HepG2 (cell line): ENCODE results near the gene U2AF1L4. TPM values are rescaled to one million over a fixed set of nuclear protein-coding genes. Genes with fewer than 3 reads are reported as not detected.

Experiments
- BRCA1 ChIP-seq: sonication (generic); formaldehyde crosslinking; IDR thresholded peaks from 2 replicates; pipeline ENCODE4 v1.4.0; 2020; ENCODE audit warnings: missing genetic modification reagents
- DNMT3B ChIP-seq: conservative IDR thresholded peaks from 2 replicates; pipeline ENCODE4 v1.6.1; 2016; ENCODE audit warnings: missing biosample characterization, control low read depth
- DR1 ChIP-seq: sonication (generic); formaldehyde crosslinking; IDR thresholded peaks from 2 replicates; pipeline ENCODE4 v1.8.0; 2021; ENCODE audit warnings: mild to moderate bottlenecking, missing genetic modification reagents, inconsistent platforms
- KLF12 ChIP-seq: sonication (generic); formaldehyde crosslinking; IDR thresholded peaks from 2 replicates; pipeline ENCODE4 v1.4.0; 2020; ENCODE audit warnings: missing genetic modification reagents, borderline replicate concordance
- MBNL3 ChIP-seq: fragments of 250-450 bp; sonication (Bioruptor Pico); conservative IDR thresholded peaks from 2 replicates; pipeline ENCODE4 v1.8.0; 2022; ENCODE audit warnings: mild to moderate bottlenecking, inconsistent platforms
- MIER3 ChIP-seq: IDR thresholded peaks from 2 replicates; pipeline ENCODE4 v1.6.1; 2016; ENCODE audit warnings: missing compliant biosample characterization, borderline replicate concordance
- MIXL1 ChIP-seq: IDR thresholded peaks from 2 replicates; pipeline ENCODE4 v1.6.1; 2016
- NCOR1 ChIP-seq: fragments of 200-600 bp; sonication (generic); IDR thresholded peaks from 2 replicates; pipeline ENCODE4 v1.7.0; 2017; ENCODE audit warnings: antibody characterized with exemption, low read length, borderline replicate concordance
- NPAS2 ChIP-seq: sonication (generic); formaldehyde crosslinking; IDR thresholded peaks from 2 replicates; pipeline ENCODE4 v1.8.0; 2022; ENCODE audit warnings: mild to moderate bottlenecking, missing genetic modification reagents, borderline replicate concordance
- PHB2 ChIP-seq: fragments of 450-650 bp; IDR thresholded peaks from 2 replicates; pipeline ENCODE4 v1.6.1; 2018; ENCODE audit not compliant: partially characterized antibody
- RAD51 ChIP-seq: fragments of 450-650 bp; IDR thresholded peaks from 2 replicates; pipeline ENCODE4 v1.6.1; 2016; ENCODE audit warnings: borderline replicate concordance
- SP1 ChIP-seq, 2 experiments: fragments of 450-650 bp in 1 of 2; sonication (generic) in 1 of 2; formaldehyde crosslinking in 1 of 2; IDR thresholded peaks; 2 replicates each; pipeline versions ENCODE4 v1.4.0 to v1.6.1; 2016 to 2020; ENCODE audit warnings: missing genetic modification reagents in 1 of 2
- TBL1XR1 ChIP-seq: fragments of 150-350 bp; IDR thresholded peaks from 2 replicates; pipeline ENCODE4 v1.6.1; 2014; ENCODE audit warnings: borderline replicate concordance, low read length; ENCODE audit not compliant: partially characterized antibody
- ZFX ChIP-seq: sonication (generic); formaldehyde crosslinking; IDR thresholded peaks from 2 replicates; pipeline ENCODE4 v1.4.0; 2020; ENCODE audit warnings: mild to moderate bottlenecking, low read depth, missing genetic modification reagents, moderate library complexity
- ZFYVE20 ChIP-seq: sonication (generic); formaldehyde crosslinking; IDR thresholded peaks from 2 replicates; pipeline ENCODE4 v1.8.0; 2023; ENCODE audit warnings: low read depth, mild to moderate bottlenecking, moderate library complexity, missing genetic modification reagents, borderline replicate concordance
- ZNF230 ChIP-seq: sonication (generic); formaldehyde crosslinking; IDR thresholded peaks from 2 replicates; pipeline ENCODE4 v1.4.0; 2020; ENCODE audit warnings: mild to moderate bottlenecking, missing genetic modification reagents
- ZNF253 ChIP-seq: sonication (generic); formaldehyde crosslinking; IDR thresholded peaks from 2 replicates; pipeline ENCODE4 v1.8.0; 2022; ENCODE audit warnings: mild to moderate bottlenecking, missing genetic modification reagents, borderline replicate concordance
- ZNF317 ChIP-seq: sonication (generic); formaldehyde crosslinking; IDR thresholded peaks from 2 replicates; pipeline ENCODE4 v1.5.0; 2020; ENCODE audit warnings: mild to moderate bottlenecking, missing genetic modification reagents
- ZNF33B ChIP-seq: sonication (generic); formaldehyde crosslinking; IDR thresholded peaks from 2 replicates; pipeline ENCODE4 v1.5.1; 2020; ENCODE audit warnings: mild to moderate bottlenecking, missing genetic modification reagents
- ZNF496 ChIP-seq: sonication (generic); formaldehyde crosslinking; IDR thresholded peaks from 2 replicates; pipeline ENCODE4 v1.8.1; 2023; ENCODE audit warnings: mild to moderate bottlenecking, moderate library complexity, missing genetic modification reagents; ENCODE audit not compliant: insufficient replicate concordance
- ZNF577 ChIP-seq: sonication (generic); formaldehyde crosslinking; IDR thresholded peaks from 2 replicates; pipeline ENCODE4 v1.4.0; 2020; ENCODE audit warnings: mild to moderate bottlenecking, low read depth, missing genetic modification reagents, borderline replicate concordance
- ZNF678 ChIP-seq: sonication (generic); formaldehyde crosslinking; IDR thresholded peaks from 2 replicates; pipeline ENCODE4 v1.4.0; 2020; ENCODE audit warnings: mild to moderate bottlenecking, missing genetic modification reagents
- ZNF703 ChIP-seq: sonication (generic); formaldehyde crosslinking; IDR thresholded peaks from 2 replicates; pipeline ENCODE4 v1.5.1; 2020; ENCODE audit warnings: missing genetic modification reagents, mild to moderate bottlenecking, moderate library complexity, borderline replicate concordance
- ZNF768 ChIP-seq: sonication (generic); formaldehyde crosslinking; IDR thresholded peaks from 2 replicates; pipeline ENCODE4 v1.4.0; 2020; ENCODE audit warnings: missing genetic modification reagents
- ZNF878 ChIP-seq: sonication (generic); formaldehyde crosslinking; IDR thresholded peaks from 2 replicates; pipeline ENCODE4 v1.8.1; 2023; ENCODE audit warnings: mild to moderate bottlenecking, missing genetic modification reagents, moderate library complexity
- polyA plus RNA-seq, 8 experiments: library from polyadenylated mRNA; depleted of rRNA in 3 of 8; stranded (reverse) in 7 of 8; unstranded in 1 of 8; fragments of >200 nt; fragmentation: Illumina TruSeq in 4 of 8; extraction: Trizol in 4 of 8; gene quantifications; 2 replicates each; pipeline versions ENCODE4 v1.2.1 to v1.2.3, GENCODE V29; 2011 to 2016; ENCODE audit warnings: low read depth in 4 of 8, missing spikeins in 1 of 8, mixed read lengths in 1 of 8; ENCODE audit not compliant: insufficient read depth in 1 of 8
- total RNA-seq, 5 experiments: library from RNA; depleted of rRNA; stranded (reverse); fragments of >200 nt; fragmentation: Illumina TruSeq; extraction: Trizol; gene quantifications; 2 replicates each; pipeline ENCODE4 v1.2.3, GENCODE V29; 2016; ENCODE audit warnings: low read depth in 1 of 5
- TF ChIP-seq, protein P1 (sequence below): sonication (generic); formaldehyde crosslinking; IDR thresholded peaks from 2 replicates; pipeline ENCODE4 v1.4.0; 2020; ENCODE audit warnings: low read depth, mild to moderate bottlenecking, missing genetic modification reagents
- TF ChIP-seq, protein P2 (sequence below): sonication (generic); formaldehyde crosslinking; IDR thresholded peaks from 2 replicates; pipeline ENCODE4; 2020; ENCODE audit warnings: missing genetic modification reagents, mild to moderate bottlenecking, borderline replicate concordance

Gene U2AF1L4
- total and polyA plus RNA-seq, 2 of the 13 experiments (the other 11 are each of a cell fraction or from before 2014, with no cell fraction given), result 7.9 to 15.4 TPM

DNA sequence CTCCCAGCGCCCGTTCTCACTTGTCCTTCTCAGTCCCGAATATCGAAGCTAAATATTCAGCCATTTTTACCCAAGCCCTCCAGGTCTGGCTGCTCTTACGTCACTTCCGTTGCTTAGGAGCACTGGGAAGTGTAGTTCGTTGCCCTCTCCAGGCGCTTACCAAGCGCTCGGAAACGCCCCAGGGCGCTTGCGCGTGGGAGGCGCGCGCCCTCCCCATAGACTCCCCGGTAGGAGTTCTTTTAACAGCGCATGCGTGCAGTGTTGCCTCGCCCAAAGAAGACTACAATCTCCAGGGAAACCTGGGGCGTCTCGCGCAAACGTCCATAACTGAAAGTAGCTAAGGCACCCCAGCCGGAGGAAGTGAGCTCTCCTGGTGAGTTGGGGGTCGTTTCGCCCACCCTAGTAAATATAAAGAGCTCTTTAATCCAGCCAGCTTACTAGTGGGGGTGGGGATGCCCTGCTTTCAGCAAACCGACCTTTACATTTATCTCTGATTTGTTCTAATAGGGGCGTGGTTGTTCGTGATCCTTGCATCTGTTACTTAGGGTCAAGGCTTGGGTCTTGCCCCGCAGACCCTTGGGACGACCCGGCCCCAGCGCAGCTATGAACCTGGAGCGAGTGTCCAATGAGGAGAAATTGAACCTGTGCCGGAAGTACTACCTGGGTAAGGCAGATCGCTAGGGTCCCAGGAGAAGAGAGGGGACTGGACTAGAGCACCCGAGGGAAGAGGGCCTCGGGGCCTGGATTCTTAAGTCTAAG lies at the start of gene U2AF1L4, which contains the start of gene PSENEN (continued):
- TF ChIP-seq, protein P1, sequence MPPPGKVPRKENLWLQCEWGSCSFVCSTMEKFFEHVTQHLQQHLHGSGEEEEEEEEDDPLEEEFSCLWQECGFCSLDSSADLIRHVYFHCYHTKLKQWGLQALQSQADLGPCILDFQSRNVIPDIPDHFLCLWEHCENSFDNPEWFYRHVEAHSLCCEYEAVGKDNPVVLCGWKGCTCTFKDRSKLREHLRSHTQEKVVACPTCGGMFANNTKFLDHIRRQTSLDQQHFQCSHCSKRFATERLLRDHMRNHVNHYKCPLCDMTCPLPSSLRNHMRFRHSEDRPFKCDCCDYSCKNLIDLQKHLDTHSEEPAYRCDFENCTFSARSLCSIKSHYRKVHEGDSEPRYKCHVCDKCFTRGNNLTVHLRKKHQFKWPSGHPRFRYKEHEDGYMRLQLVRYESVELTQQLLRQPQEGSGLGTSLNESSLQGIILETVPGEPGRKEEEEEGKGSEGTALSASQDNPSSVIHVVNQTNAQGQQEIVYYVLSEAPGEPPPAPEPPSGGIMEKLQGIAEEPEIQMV (CRISPR knock-in tag), result no peak
- TF ChIP-seq DNMT3B (CRISPR knock-in tag) (no peak), NCOR1 (no peak), ZNF253 (no peak), NPAS2 (CRISPR knock-in tag) (no peak), ZFX (CRISPR knock-in tag) (peak; percentile 17; the same call in 1 of the 2 replicates), MBNL3 (CRISPR knock-in tag) (no peak), MIXL1 (CRISPR knock-in tag) (no peak), ZNF678 (CRISPR knock-in tag) (no peak), ZNF768 (CRISPR knock-in tag) (no peak), PHB2 (no peak), ZNF496 (CRISPR knock-in tag) (no peak), SP1 (IDR thresholded peaks at IDR 0.05) (no peak), SP1 (CRISPR knock-in tag; IDR thresholded peaks at IDR 0.05) (no peak), KLF12 (0 out of 2 replicates have a peak, but pooled peaks have one; percentile 13), ZNF33B (CRISPR knock-in tag) (no peak), BRCA1 (CRISPR knock-in tag) (no peak), DR1 (CRISPR knock-in tag) (no peak), ZFYVE20 (CRISPR knock-in tag) (no peak), ZNF230 (CRISPR knock-in tag) (no peak), MIER3 (no peak), TBL1XR1 (no peak), ZNF878 (CRISPR knock-in tag) (no peak), RAD51 (no peak), ZNF577 (CRISPR knock-in tag) (no peak), ZNF317 (CRISPR knock-in tag) (no peak), ZNF703 (CRISPR knock-in tag) (no peak)
- TF ChIP-seq, protein P2, sequence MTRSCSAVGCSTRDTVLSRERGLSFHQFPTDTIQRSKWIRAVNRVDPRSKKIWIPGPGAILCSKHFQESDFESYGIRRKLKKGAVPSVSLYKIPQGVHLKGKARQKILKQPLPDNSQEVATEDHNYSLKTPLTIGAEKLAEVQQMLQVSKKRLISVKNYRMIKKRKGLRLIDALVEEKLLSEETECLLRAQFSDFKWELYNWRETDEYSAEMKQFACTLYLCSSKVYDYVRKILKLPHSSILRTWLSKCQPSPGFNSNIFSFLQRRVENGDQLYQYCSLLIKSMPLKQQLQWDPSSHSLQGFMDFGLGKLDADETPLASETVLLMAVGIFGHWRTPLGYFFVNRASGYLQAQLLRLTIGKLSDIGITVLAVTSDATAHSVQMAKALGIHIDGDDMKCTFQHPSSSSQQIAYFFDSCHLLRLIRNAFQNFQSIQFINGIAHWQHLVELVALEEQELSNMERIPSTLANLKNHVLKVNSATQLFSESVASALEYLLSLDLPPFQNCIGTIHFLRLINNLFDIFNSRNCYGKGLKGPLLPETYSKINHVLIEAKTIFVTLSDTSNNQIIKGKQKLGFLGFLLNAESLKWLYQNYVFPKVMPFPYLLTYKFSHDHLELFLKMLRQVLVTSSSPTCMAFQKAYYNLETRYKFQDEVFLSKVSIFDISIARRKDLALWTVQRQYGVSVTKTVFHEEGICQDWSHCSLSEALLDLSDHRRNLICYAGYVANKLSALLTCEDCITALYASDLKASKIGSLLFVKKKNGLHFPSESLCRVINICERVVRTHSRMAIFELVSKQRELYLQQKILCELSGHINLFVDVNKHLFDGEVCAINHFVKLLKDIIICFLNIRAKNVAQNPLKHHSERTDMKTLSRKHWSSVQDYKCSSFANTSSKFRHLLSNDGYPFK (CRISPR knock-in tag), result no peak; the same call in 1 of the 2 replicates
